Stimulated activated CD4-positive, alpha-beta T cell treated with anti-CD3 and anti-CD28 coated beads, Interleukin-4, amount 100 ng/mL, for 1 hour (primary cell): ENCODE measurements around the gene CD180.
A peak's percentile ranks its signal among the peaks of the same experiment; 100 is the strongest.

Experiments used
- DNase-seq: peaks from one replicate; pipeline ENCODE4 v3.0.0-alpha.2; 2020

The CD180 gene

DNA sequence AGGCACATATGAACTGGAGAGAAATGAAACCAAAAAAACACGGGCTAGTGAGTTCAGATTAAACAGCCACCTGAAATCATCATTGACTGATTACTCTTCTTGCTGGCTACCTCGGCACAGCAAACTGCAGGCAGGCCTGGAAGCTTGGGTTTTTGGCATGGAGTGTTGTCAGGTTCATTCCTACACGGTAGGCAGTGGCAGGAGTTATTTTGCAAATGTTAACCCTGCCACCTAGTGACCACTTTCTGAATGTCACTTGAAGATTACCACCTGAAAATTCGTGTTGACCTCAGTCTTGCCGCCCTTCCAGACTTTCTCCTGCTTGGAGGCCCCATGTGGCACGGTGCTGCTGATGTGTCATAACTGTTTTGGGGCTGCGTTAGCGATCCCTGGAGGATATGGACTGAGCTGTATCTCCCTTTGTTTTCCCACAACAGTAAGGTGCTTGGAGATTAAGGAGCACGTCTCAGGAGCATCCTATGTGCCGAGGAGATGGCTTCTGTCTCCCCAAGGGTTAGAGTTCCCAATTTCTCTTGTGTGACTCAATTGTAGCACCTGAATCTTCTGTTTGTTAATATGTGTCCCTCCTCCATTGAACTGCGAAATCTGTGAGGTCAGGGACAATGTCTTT is 12.7 kb upstream of the CD180 start:
- no peak for DNase-seq

DNA sequence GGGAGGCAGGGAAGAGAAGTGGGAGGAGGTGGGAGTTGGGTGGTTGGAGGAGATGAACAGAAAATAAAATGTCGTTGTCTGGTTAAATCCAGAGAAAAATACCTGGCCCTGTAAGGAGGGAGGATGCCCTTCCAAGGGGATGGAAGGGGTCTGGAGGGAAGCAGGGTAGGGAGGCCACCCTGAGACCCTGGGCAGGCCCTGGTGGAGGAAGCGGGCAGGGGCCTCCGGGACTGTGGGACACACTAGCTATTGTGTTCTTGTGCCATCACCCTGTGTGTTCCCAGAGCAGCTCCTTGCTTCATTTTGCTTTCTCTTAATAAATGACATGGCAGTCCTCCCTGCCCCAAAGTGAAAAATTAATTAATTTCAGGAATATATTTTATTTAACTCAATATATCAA is 11.8 kb upstream of the CD180 start:
- no peak for DNase-seq

DNA sequence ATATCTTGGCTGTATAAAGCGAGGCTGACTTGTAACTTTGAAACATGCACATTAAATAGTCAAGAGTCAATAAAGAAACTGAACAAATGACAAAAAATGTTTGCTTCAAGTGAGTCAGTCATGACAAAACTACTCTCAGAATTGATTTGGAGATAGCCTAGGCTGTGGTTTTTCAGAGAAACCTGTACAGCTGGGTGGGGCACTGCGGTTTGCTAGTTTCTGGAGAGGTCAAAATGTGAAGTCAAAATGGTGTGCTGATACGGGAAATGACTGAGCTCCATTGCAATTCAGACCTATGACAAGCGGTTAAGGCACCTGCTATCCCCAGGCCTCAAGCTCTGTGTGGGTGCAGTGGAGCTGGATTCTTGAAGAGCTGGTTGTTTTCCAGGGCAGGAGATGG is 10.3 kb upstream of the CD180 start:
- peak; percentile 74 for DNase-seq

DNA sequence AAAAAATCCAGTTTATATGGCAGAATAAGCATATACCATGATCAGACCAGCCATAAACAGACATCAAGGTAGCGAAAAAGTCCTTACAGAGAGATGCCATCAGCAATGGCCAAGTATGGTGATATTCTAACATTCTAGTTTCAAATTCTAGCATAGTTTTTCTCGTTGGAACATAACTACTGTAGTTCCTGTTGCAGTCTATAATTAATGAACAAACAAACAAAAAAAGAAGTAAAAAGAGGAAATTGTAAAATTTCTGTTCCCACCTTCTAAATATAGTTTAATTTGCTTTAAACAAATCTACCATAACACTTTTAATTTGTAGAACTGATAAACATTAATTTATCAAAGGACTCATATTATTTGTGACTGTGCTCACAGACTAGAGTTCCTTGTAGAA is 9.9 kb upstream of the CD180 start:
- DNase-seq = no peak

DNA sequence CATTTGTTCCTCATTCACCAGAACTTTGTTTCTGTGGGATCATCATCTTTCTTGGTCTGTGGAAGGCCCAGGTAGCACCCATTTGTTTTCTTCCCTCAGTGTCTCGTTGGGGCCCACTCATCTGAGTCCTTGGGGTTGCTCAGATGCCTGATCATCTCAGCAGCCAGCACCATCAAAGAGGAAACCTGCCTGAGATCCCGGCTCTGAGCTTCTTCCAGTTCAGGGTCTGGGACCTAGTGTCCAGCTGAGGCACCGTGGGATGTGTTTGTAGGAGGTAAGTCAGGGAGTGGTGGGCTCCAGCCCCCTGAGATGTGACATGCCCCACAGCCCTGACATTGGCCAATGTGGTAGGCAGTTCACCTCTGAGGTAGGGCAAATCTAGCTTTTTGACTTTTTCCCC is 9.4 kb upstream of the CD180 start:
- no peak for DNase-seq

DNA sequence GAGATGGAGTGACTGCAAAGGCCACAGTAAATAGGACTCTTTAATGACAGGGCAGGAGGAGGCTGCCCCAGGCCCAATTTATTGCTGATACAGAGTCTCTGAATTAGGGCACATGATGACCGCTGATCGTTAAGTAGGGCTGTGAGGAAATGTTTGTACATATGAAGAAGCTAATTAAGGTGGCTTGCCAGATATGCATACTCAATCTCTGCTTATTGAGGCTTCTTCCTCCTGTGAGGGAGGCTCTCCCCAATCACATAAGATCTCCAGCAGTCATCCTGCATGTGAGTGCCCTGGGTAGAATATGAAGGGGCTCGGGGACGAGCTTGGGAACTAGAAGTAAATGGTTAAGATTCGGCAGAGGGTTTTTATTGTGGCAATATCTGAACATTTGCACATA is 8.2 kb upstream of the CD180 start:
- no peak for DNase-seq

DNA sequence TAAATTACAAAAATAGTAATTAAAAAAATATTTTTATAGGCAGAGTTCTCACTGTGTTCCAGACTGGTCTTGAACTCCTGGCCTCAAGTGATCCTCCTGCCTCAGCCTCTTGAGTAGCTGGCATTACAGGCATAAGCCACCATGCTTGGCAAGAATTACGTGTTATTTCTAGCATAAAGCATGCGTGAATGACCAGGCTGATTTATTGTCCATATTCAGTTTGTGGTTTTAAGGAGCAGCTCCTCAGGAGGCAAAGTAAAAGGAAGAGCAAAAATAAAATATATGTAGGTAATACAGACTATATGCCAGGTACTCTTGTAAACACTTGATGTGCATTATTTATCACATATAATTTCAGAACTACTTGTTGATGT is 7.1 kb upstream of the CD180 start:
- DNase-seq = no peak

DNA sequence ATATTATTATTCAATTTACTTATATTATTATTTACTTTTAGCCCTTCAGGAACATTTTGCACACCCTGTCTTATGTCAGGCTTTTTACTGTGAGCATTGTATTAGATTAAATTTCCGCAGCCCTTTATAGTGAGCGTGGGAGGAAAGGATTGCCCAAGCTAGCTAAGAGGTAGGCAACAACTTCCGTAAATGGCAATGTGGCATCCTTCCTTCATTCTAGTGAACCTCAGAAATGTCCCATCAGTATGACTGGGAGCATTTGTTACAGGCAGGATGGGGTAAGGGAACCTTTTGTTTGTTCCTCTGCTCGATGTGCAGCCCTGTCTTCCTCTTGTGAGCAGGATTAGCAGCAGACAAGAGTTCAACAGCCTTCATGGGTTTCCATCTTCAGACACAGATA is 6.2 kb upstream of the CD180 start:
- DNase-seq = no peak

DNA sequence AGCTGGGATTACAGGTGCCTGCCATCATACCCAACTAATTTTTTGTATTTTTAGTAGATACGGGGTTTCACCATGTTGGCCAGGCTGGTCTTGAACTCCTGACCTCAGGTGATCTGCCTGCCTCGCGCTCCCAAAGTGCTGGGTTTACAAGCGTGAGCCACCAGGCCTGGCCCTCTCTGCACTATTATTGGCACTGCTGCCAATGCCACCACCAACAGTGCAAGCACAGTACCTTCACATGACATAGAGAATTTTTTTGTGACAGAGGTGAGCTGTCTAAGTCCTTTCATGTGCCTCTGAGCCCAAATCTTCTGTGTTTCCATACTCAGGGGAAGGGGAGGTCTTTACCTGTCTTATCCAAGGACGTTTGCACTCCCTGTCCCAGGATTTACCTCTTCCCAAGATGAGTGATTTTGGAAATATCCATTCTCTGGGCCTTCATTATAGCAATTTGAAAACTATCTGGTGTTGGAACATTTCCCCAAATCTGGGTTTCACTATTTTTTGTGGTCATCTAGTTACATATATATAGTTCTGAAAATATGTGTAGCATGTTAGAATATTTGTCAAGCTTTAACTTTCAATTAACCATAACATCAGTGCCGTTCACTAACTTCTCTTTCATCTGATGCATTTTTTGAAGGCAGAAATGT is 5.4 kb upstream of the CD180 start:
- no peak for DNase-seq

DNA sequence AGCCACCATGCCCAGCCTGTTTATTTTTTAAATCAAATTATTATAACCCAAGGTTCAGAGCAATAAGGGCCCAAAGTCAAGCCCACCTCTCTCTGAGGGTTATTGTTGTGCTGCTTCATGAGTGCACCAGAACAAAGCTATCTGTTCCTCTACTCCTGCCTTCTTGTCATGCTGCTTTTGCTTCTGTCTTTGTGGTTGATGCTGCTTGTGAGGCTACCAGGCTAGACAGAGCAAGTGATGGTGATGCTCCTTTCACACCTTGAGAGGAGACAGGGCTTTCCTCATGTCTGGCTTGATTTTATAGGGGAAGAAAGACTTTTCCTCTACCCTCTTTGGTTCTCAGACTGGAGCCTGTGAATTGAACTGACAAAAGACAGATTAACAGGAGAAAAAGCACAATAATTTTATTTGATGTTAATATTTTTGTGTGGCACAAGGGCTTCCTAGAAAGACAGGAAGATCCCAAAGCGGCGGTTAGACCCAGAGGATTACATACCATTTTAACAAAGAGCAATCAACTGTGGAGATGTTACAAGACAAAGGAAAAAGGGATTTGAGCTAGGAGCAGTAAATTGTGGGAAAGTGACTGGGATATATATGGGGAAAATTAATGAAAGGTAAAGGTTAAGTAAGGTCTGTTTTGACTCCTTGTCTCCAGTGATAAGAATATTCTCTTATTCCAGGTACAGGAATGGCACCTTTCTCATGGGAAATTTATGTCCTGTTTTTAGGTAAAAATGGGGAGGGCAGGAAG is 4.4 kb upstream of the CD180 start:
- DNase-seq = no peak

DNA sequence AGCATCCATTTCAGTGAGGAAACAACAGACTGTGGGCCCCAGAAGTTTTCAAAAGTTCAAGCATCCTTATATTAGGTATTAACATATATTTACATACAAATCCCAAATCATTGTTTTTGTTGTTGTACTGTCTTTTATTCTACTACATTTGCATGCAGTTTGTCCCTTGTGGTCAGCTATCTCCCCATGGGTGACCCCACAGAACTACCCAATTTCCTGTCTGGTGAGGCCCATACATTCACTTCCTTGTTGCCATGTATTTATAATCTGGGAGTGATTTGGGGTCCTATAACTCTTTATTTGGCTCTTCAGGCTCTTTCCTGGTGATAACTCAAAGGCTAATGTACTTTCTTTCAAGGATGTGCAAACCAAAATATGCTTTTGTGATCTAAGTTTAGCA is 3.3 kb upstream of the CD180 start:
- no peak for DNase-seq

DNA sequence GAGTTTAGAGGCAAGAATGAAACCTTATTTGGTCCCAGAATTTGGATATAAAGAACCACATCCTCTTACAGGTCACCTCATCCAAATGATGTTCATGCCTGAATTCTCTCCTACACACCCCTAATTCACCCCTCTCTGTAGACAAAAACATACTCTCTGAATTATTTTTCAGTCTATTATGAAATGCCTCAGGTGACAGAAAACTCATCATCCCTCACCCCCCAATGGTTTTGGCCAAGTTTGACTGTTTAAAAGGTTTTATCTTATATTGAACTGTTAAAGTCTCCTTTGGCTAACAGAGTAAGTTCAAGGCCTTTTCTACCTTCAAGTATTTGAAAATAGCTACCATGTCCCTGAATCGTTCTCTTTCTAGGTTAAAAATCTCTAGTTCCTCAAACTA is 2.3 kb upstream of the CD180 start:
- DNase-seq = no peak

DNA sequence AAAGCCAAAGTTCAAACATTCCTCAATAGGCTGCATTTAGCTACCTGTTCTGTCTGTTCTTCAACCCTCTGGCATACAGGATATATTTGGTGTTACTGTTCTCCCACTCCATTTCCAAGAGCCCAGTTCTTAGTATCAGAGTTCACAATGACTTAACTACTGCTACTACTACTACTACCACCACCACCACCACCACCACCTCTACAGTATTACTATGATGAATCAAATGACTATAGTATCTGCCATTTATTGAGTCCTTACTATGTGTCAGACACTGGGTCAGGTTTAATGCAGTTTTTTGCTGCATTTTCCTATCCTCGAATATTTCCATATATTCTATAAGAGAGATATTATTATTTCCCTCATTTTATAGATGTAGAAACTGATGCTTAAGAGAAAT is 937 bp upstream of the CD180 start:
- DNase-seq = no peak

DNA sequence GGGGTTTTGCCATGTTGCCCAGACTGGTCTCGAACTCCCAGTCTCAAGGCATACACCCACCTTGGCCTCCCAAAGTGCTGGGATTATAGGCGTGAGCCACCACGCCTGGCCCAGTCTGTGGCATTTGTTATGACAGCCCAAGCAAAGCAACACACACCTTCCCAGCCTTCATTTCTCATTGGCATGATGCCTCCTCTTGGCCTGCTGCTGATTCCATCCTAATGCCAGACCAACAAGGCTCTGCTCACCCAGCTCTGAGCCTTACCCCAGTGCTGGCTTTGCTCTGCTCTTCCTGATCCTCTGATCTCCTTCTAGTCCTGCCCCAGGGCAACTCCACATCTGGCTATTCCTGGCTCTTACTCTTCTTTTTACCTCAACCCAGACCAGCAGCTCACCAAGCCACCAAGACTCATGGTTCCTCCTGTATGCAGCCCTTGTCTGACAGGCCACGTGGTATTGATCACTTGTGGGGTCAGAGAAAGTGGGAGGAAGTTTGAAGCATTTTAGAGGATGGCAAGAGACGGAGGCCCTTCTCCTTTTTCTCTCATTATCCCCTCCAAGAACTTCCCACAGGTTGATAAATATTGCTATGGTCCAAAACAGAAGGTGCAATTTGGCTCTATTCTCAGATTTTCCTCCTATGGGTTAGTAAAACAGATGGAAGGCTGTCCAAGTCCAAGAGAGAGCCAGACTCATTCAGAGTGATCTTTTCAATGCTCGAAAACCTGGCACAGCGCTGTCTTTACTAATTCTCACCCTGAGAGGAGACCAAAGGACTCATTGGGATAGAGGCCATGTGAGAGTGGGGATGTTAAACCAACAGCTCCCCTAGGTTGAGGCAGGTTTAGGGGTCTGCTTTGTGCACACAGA is 958 bp downstream of the CD180 start:
- no peak for DNase-seq

DNA sequence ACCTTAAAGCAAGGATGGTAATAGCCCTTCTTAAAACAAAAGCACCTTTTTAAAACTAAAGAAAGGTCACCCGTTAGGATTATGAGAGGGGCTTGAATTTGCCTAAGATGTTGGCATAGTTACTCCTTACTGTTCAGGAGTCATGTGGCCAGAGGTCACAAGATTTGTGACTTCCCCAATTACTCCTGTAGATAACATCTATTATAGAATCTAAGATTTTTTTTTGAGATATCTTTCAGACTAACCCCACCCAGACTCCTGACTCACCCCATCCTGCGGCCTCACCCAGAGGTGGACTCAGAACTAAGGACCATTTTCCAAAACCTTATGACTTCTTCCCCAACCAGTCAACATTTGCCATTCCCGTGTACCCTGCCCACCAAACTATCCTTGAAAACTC is 2.4 kb downstream of the CD180 start:
- DNase-seq = no peak

DNA sequence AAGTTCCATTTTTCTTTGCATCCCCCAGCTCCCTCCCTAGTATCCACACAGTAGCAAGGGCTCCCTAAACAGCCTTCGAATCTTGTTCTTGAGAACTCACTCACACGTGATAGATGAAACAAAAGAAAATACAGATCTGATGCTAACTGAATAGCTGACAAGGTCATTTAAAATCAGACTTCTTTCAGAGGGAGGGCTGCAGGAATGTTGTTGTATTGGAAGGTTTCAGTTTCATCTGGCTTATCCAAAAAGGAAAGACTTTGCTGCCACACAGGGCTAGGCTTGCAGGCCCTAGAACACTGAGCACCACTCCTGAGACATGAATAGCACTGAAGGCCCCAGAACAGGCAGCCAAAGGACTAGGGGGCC is 3.2 kb downstream of the CD180 start:
- DNase-seq = no peak

DNA sequence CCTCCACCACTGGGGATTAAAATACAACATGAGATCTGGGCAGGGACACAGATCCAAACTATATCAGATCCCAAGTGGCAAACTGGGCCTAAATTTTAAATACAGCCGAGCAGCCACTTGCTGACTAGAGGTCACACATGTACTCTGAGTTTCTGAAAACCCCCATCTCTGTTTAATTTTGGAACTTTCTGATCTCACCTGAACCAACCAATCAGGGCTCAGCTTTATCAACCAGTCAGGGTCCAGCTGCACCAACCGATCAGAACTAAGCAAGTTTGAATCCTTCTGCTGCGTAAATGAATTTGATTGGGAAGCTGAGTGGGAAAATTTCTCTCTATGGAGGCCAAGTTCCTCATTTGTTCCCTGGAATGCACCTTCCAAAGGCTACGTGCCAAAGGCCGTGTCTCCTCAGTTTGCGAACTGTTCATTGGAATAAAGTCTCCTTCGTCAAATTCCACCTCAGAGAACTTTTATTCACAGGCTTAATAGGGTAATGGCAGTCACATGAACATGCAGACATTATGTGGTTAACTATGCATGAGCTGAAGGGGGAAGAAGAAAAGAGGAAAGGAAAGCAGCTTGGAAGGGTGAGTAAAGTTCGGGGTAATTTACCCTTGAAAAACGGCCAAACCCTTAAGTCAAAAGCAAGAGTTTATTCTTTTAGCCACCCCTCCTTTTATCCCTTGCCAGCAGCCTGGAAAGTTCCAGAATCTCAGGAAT is 3.7 kb downstream of the CD180 start:
- no peak for DNase-seq

DNA sequence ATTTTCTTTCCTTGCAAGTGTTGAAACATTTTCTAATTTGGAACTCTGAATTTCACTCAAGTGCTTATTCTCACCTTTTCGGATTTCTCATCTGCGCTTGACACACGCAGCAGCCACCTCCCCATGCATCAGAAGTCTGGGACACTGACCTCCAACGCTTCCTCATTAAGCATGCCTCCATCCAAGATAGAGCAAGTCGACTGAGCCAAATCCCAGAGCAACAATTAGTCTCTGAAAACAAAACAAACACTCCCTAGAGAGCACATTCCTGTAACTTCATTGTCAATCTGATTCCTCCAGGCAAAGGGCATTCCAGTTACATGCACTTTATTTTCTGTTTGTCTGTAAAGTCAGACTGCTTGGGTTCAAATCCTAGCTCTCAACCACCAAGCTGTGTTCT is 5.7 kb downstream of the CD180 start:
- DNase-seq = no peak

DNA sequence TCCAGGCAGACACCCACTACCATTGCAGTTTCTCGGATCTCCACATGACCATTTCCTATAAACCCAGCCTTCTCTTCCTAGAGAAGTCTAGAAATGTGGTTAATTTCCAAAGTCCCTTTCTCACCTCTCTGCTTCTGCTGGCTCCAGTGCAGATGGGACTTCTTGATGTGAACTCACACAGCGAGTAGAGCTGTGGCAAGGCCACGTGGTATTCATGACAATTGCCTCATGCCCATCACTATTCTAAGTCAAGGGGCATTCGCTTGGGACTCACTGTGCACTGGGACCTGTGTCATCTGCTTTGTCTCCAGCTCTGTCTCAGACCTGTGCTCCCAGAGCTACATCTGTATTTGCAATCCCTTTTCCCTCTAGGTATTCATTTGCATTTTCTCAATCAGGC is 6.2 kb downstream of the CD180 start:
- DNase-seq = no peak

DNA sequence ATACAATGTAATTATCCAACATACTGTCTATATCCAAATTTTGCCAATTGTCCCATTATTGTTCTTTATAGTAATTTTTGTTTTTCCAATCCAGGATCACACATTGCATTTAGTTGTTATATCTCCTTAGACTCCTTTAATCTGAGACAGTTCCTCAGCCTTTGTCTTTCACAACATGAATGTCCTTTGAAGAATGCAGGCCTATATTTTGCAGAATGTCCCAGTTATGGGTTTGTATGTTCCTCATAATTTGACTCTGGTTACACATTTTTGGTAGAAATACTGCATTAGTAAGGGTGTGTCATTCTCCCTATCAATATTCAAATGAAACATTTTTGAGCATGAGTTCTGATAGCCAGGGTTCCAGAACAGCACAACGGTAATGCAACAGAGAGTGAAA is 6.7 kb downstream of the CD180 start:
- DNase-seq = no peak

DNA sequence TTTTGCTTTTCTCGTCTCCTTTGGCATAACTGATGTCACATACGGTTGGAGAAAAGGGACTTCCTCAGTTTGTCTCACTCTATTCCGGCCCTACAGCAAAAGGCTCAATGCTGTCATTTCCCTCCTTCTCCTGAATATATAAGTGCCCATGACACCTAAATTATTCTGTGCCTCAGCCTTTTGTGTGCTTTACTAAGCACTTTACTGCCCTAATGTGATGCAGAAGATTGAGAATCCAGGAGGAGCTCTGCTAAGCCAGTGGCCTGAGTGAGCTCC is 7.6 kb downstream of the CD180 start:
- no peak for DNase-seq

DNA sequence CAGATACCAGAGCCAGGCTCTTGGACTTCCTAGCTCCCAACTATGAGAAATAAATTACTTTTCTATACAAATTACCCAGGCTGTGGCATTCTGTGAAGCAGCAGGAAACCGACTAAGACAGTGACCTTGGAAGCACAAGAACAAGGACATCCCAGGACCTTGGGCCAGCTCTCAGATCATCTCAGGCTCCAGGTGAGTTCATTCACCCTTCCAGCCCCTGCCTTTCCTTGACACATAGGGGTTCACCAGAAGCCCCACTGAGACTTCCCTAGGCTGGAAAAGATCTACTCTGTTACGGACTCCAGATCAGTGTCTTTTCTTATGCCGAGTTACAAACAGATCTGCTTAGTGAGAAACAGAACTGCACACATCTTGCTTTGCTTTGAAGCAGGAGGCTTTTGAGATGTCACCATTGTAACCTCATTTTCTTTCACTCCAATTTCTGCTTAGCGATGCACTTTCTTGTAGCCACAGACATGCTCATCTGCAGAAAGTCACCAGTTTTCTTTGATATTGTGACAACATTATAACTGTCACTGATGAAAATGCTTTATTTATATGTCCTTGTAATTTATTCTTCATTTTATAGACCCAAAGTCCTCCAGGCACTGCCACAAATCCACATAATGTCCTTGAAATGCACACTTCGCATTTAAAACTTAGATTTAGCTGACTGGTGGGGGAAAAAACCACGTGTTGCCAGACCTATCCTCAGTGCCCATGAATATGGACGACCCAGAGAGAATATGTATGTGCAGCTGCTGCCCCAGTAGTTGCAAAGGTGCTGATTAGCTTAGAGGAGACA is 8.1 kb downstream of the CD180 start:
- DNase-seq = no peak
